Mucosa of rectum (tissue), 2 donors: ENCODE results near the gene JAKMIP1.

ENCODE experiments used
- H3K27ac ChIP-seq, 2 donors: one replicate each; pipeline ENCODE4 v1.7.0; 2013; ENCODE audit warnings: inconsistent platforms in 2 of 2, low read depth in 2 of 2, low read length in 2 of 2
- H3K27me3 ChIP-seq, 2 donors: one replicate each; pipeline ENCODE4 v1.7.0; 2013; ENCODE audit warnings: low read length in 2 of 2; ENCODE audit not compliant: control insufficient read depth in 2 of 2, insufficient read depth in 2 of 2
- H3K36me3 ChIP-seq, 2 donors: one replicate each; pipeline ENCODE4 v1.7.0; 2013; ENCODE audit warnings: low read length in 2 of 2; ENCODE audit not compliant: control insufficient read depth in 2 of 2, insufficient read depth in 2 of 2
- H3K4me1 ChIP-seq, 2 donors: one replicate each; pipeline ENCODE4 v1.7.0; 2013; ENCODE audit warnings: low read length in 2 of 2, mild to moderate bottlenecking in 1 of 2; ENCODE audit not compliant: control insufficient read depth in 2 of 2, insufficient read depth in 2 of 2
- H3K4me3 ChIP-seq, 2 donors: one replicate each; pipeline ENCODE4 v1.7.0; 2013; ENCODE audit warnings: low read length in 2 of 2
- H3K9ac ChIP-seq, 2 donors: one replicate each; pipeline ENCODE4 v1.7.0; 2013; ENCODE audit warnings: low read length in 2 of 2, low read depth in 1 of 2, mild to moderate bottlenecking in 1 of 2
- H3K9me3 ChIP-seq, 2 donors: one replicate each; pipeline ENCODE4 v1.7.0; 2013; ENCODE audit warnings: low read length in 2 of 2; ENCODE audit not compliant: control insufficient read depth in 2 of 2
- donor health status: healthy.
- donor health status: Normal muscosa, but diverticular disease.

JAKMIP1 gene

GRCh38 chr4:6032249-6033244 is 167.8 kb downstream of the JAKMIP1 start:
- Histone ChIP-seq H3K4me1 (no peaks in the 10 kb centered on the region), H3K27me3 (no peaks in the 10 kb centered on the region), H3K9ac (no peak overlapping the region), H3K4me3 (no peak overlapping the region), H3K27ac (no peak overlapping the region), H3K9me3 (no peaks in the 10 kb centered on the region), H3K36me3 (no peaks in the 10 kb centered on the region)

- Histone ChIP-seq H3K27me3 (no peaks in the 10 kb centered on the region), H3K9me3 (no peaks in the 10 kb centered on the region), H3K4me3 (no peak overlapping the region), H3K36me3 (no peaks in the 10 kb centered on the region), H3K4me1 (no peaks in the 10 kb centered on the region), H3K9ac (no peak overlapping the region), H3K27ac (no peak overlapping the region)
These were observed 168.5 kb downstream of the JAKMIP1 start for GRCh38 chr4:6031846-6032245.

- H3K4me3 ChIP-seq, result no peak overlapping the region
- H3K9me3 ChIP-seq, result no peaks in the 10 kb centered on the region
- H3K36me3 ChIP-seq, result no peaks in the 10 kb centered on the region
- H3K27ac ChIP-seq, result no peak overlapping the region
- H3K4me1 ChIP-seq, result no peaks in the 10 kb centered on the region
- H3K9ac ChIP-seq, result no peak overlapping the region
- H3K27me3 ChIP-seq, result no peaks in the 10 kb centered on the region
These were observed 169.7 kb downstream of the JAKMIP1 start for GRCh38 chr4:6030679-6031078.

- no peak overlapping the region for H3K4me3 ChIP-seq
- H3K9ac ChIP-seq, result no peak overlapping the region
These were observed 171.1 kb downstream of the JAKMIP1 start for GRCh38 chr4:6029254-6029653.

GRCh38 chr4:6028168-6028567 is 172.2 kb downstream of the JAKMIP1 start:
- Histone ChIP-seq H3K36me3 (no peaks in the 10 kb centered on the region), H3K4me1 (no peaks in the 10 kb centered on the region)

More at GRCh38 chr4:6029254-6029653, 171.1 kb downstream of the JAKMIP1 start:
- no peaks in the 10 kb centered on the region for H3K36me3 ChIP-seq
- H3K27ac ChIP-seq, result no peak overlapping the region
- no peaks in the 10 kb centered on the region for H3K4me1 ChIP-seq
- H3K27me3 ChIP-seq, result no peaks in the 10 kb centered on the region
- no peaks in the 10 kb centered on the region for H3K9me3 ChIP-seq

GRCh38 chr4:6027392-6027791 is 173.0 kb downstream of the JAKMIP1 start:
- Histone ChIP-seq H3K27ac (no peak overlapping the region), H3K4me1 (no peaks in the 10 kb centered on the region), H3K27me3 (no peaks in the 10 kb centered on the region), H3K4me3 (no peak overlapping the region), H3K9ac (no peak overlapping the region), H3K9me3 (no peaks in the 10 kb centered on the region), H3K36me3 (no peaks in the 10 kb centered on the region)

More at GRCh38 chr4:6028168-6028567, 172.2 kb downstream of the JAKMIP1 start:
- Histone ChIP-seq H3K4me3 (no peak overlapping the region), H3K27ac (no peak overlapping the region), H3K27me3 (no peaks in the 10 kb centered on the region), H3K9me3 (no peaks in the 10 kb centered on the region), H3K9ac (no peak overlapping the region)

GRCh38 chr4:6024313-6024960 is 175.9 kb downstream of the JAKMIP1 start:
- Histone ChIP-seq H3K9me3 (no peaks in the 10 kb centered on the region), H3K36me3 (no peaks in the 10 kb centered on the region), H3K9ac (no peak overlapping the region), H3K27ac (no peak overlapping the region), H3K4me3 (no peak overlapping the region), H3K4me1 (no peaks in the 10 kb centered on the region), H3K27me3 (peaks cover 0 to 1% of the 10 kb centered on the region in 2 donors)

GRCh38 chr4:6023731-6024130 is 176.6 kb downstream of the JAKMIP1 start:
- H3K9me3 ChIP-seq, result no peaks in the 10 kb centered on the region
- no peaks in the 10 kb centered on the region for H3K4me1 ChIP-seq
- H3K4me3 ChIP-seq, result no peak overlapping the region
- H3K27ac ChIP-seq, result no peak overlapping the region
- H3K36me3 ChIP-seq, result no peaks in the 10 kb centered on the region
- no peak overlapping the region for H3K9ac ChIP-seq
- peaks cover 0 to 1% of the 10 kb centered on the region in 2 donors for H3K27me3 ChIP-seq

GRCh38 chr4:6022607-6023288 is 177.6 kb downstream of the JAKMIP1 start:
- Histone ChIP-seq H3K27me3 (peaks cover 0 to 1% of the 10 kb centered on the region in 2 donors), H3K27ac (no peak overlapping the region), H3K4me1 (no peaks in the 10 kb centered on the region), H3K36me3 (no peaks in the 10 kb centered on the region), H3K4me3 (no peak overlapping the region), H3K9ac (no peak overlapping the region), H3K9me3 (no peaks in the 10 kb centered on the region)
